ENCODE results near the gene BACE2.
A peak's percentile ranks its signal among the peaks of the same experiment; 100 is the strongest.

Gene BACE2

GRCh38 chr21:41167348-41168342 lies at the start of gene BACE2:
BACE2 (plus strand) TSS chr21:41168160; CDS start chr21:41168264, 104 bp downstream.
- H4K20me1 ChIP-seq (ENCODE audit: insufficient read depth, low read length): peaks cover 7% of the 10 kb centered on the region
- peak within 1 kb of the TSS; percentile 60 for H2AFZ ChIP-seq (ENCODE audit: low read depth, low read length)
- H3K36me3 ChIP-seq (ENCODE audit: insufficient read depth, low read length): no peaks in the 10 kb centered on the region
- H3K79me2 ChIP-seq (ENCODE audit: insufficient read depth, low read length): no peaks in the 10 kb centered on the region
- H3K27ac ChIP-seq (ENCODE audit: low read length): no peak within 1 kb of the TSS
- peak within 1 kb of the TSS; percentile 27 to 55; a peak in 3 of 4 replicates for H3K4me3 ChIP-seq (ENCODE audit: low read depth in 1 of 2, low read length in 2 of 2)
- H3K27me3 ChIP-seq (ENCODE audit: insufficient read depth, low read length, poor library complexity): peaks cover 71% of the 10 kb centered on the region
- peak; percentile 74 for DNase-seq
- ATAC-seq (ENCODE audit: insufficient read depth, low read depth): peak; percentile 85
- TF ChIP-seq, protein P1, sequence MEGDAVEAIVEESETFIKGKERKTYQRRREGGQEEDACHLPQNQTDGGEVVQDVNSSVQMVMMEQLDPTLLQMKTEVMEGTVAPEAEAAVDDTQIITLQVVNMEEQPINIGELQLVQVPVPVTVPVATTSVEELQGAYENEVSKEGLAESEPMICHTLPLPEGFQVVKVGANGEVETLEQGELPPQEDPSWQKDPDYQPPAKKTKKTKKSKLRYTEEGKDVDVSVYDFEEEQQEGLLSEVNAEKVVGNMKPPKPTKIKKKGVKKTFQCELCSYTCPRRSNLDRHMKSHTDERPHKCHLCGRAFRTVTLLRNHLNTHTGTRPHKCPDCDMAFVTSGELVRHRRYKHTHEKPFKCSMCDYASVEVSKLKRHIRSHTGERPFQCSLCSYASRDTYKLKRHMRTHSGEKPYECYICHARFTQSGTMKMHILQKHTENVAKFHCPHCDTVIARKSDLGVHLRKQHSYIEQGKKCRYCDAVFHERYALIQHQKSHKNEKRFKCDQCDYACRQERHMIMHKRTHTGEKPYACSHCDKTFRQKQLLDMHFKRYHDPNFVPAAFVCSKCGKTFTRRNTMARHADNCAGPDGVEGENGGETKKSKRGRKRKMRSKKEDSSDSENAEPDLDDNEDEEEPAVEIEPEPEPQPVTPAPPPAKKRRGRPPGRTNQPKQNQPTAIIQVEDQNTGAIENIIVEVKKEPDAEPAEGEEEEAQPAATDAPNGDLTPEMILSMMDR (IDR thresholded peaks at IDR 0.05; ENCODE audit: borderline replicate concordance, extremely low read depth, low read length, poor library complexity, severe bottlenecking): peak; percentile 62
- peak; percentile 87 for TF ChIP-seq EZH2 (IDR thresholded peaks at IDR 0.05; ENCODE audit: borderline replicate concordance, low read depth, low read length, severe bottlenecking)
- H3K9ac ChIP-seq (ENCODE audit: low read depth, low read length): peak within 1 kb of the TSS; percentile 51; the same call in 1 of the 2 replicates
- H3K9me3 ChIP-seq (ENCODE audit: insufficient read depth, low read length, severe bottlenecking): no peaks in the 10 kb centered on the region
- H3K4me1 ChIP-seq (ENCODE audit: insufficient read depth, low read length): peaks cover 18% of the 10 kb centered on the region
- H3K4me2 ChIP-seq (ENCODE audit: insufficient read depth, low read length): peak within 1 kb of the TSS; percentile 75

DNA sequence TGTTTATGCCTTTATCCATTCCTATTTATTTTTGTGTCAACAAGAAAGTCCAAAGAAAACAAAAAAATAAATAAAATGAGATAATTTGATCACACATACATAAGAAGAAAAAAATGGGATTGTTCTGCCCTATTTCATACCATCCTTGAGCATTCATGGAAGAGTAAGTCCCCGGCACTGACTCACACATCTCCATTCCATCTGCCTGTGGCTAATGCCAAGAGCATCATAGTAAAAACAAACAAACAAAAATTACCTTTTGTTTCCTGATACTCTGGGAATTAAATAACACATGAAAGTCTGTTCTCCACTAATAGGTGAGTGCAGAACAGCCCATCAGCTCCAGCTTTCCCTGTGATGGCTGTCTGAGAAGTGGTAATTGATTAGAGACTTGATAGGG lies 48.1 kb upstream of the BACE2 start:
- H3K27me3 ChIP-seq (ENCODE audit: insufficient read depth, low read length, poor library complexity): peaks cover 6% of the 10 kb centered on the region
- H3K9ac ChIP-seq (ENCODE audit: low read depth, low read length): no peak overlapping the region
- no peak for TF ChIP-seq EZH2 (IDR thresholded peaks at IDR 0.05; ENCODE audit: borderline replicate concordance, low read depth, low read length, severe bottlenecking)
- TF ChIP-seq, protein P1 (IDR thresholded peaks at IDR 0.05; ENCODE audit: borderline replicate concordance, extremely low read depth, low read length, poor library complexity, severe bottlenecking): no peak
- no peaks in the 10 kb centered on the region for H3K9me3 ChIP-seq (ENCODE audit: insufficient read depth, low read length, severe bottlenecking)
- no peak for DNase-seq
- H3K4me1 ChIP-seq (ENCODE audit: insufficient read depth, low read length): 0 out of 2 replicates have a peak, but pooled peaks cover 2% of the 10 kb centered on the region
- no peaks in the 10 kb centered on the region for H4K20me1 ChIP-seq (ENCODE audit: insufficient read depth, low read length)
- H3K36me3 ChIP-seq (ENCODE audit: insufficient read depth, low read length): no peaks in the 10 kb centered on the region
- no peak overlapping the region for H3K4me2 ChIP-seq (ENCODE audit: insufficient read depth, low read length)
- no peaks in the 10 kb centered on the region for H3K79me2 ChIP-seq (ENCODE audit: insufficient read depth, low read length)
- H2AFZ ChIP-seq (ENCODE audit: low read depth, low read length): no peak overlapping the region
- ATAC-seq (ENCODE audit: insufficient read depth, low read depth): no peak
- no peak overlapping the region for H3K27ac ChIP-seq (ENCODE audit: low read length)
- no peak overlapping the region for H3K4me3 ChIP-seq (ENCODE audit: low read depth in 1 of 2, low read length in 2 of 2)

DNA sequence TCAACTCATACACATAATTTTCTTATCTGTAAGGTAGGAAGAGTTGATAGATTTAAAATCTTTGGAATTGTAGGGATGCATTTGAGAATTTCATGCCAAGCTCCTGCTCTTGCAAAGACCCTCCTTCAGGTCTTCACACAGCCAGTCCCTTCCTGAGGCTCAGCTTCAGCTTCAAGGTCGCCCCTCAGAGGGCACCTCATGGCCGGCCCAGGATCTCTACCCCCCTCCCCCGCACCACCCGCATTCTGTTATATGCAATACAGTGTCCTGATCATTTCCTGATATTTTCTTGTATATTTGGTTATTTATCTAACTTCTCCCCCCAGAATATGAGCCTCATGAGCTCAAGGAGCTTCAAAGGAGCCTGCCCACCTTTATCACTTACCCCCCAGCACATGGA lies 47.0 kb upstream of the BACE2 start:
- Histone ChIP-seq H3K36me3 (ENCODE audit: insufficient read depth, low read length) (no peaks in the 10 kb centered on the region), H4K20me1 (ENCODE audit: insufficient read depth, low read length) (no peaks in the 10 kb centered on the region), H3K27me3 (ENCODE audit: insufficient read depth, low read length, poor library complexity) (peaks cover 6% of the 10 kb centered on the region), H3K9ac (ENCODE audit: low read depth, low read length) (no peak overlapping the region), H2AFZ (ENCODE audit: low read depth, low read length) (no peak overlapping the region), H3K79me2 (ENCODE audit: insufficient read depth, low read length) (no peaks in the 10 kb centered on the region), H3K4me2 (ENCODE audit: insufficient read depth, low read length) (no peak overlapping the region), H3K27ac (ENCODE audit: low read length) (no peak overlapping the region), H3K9me3 (ENCODE audit: insufficient read depth, low read length, severe bottlenecking) (no peaks in the 10 kb centered on the region), H3K4me1 (ENCODE audit: insufficient read depth, low read length) (0 out of 2 replicates have a peak, but pooled peaks cover 2% of the 10 kb centered on the region), H3K4me3 (ENCODE audit: low read depth in 1 of 2, low read length in 2 of 2) (no peak overlapping the region)
- no peak for DNase-seq
- no peak for ATAC-seq (ENCODE audit: insufficient read depth, low read depth)
- TF ChIP-seq, protein P1 (IDR thresholded peaks at IDR 0.05; ENCODE audit: borderline replicate concordance, extremely low read depth, low read length, poor library complexity, severe bottlenecking): no peak
- TF ChIP-seq EZH2 (IDR thresholded peaks at IDR 0.05; ENCODE audit: borderline replicate concordance, low read depth, low read length, severe bottlenecking): no peak
